Measurements from ENCODE around the gene CHMP2B.
A peak's percentile ranks its signal among the peaks of the same experiment; 100 is the strongest.
"Not testable (repeated sequence)": the region's sequence is repeated elsewhere in the genome, so short reads cannot be mapped to it uniquely, and the experiment has no call there.

Gene CHMP2B

DNA sequence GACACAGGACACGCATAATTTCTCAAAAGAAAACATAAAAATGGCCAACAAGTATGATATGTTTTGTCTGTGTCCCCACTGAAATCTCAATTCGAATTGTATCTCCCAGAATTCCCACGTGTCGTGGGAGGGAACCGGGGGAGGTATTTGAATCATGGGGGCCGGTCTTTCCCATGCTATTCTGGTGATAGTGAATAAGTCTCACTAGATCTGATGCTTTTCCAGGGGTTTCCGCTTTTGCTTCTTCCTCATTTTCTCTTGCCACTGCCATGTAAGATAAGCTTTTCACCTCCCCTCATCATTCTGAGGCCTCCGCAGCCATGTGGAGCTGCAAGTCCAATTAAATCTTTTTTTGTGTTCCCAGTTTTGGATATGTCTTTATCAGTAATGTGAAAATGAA, 61.3 kb downstream of the CHMP2B start:
- intact Hi-C loops (cut with DNase I), result no loop called here
- no peak for DNase-seq

DNA sequence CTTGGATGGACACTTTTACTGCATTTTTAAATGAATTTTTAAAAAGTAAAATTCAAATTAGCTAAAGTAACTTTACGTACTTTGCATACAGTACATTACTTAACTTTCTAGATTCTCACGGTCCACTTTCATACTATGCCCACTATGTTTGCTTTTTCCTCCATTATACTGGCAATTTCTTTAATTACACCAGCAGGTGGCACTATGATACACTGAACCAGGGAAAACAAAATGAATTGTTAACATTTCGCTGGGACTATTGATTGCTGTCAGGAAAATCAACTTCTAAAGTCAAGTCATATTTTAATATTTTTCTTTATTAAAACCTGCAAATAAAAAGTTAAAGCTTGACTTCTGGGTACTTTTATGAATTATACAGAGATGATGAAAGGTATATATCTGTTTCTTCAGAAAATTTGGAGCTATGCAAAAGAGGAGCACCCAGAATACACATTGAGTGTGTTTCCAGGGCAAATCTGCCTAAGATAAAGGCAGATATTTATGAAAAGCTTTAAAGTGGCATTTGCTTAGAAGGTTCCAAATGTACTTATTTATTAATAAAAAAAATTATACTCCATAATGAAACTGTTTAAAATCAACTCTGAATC, 71.1 kb downstream of the CHMP2B start:
- DNase-seq, result peak in 4 of 42 donors; percentile 9 to 57 (median 20)
- intact Hi-C loops (cut with DNase I), result loop anchor here (10.0 kb wide), 1 partner anchor 707 kb away; no protein-coding TSS in a partner anchor

DNA sequence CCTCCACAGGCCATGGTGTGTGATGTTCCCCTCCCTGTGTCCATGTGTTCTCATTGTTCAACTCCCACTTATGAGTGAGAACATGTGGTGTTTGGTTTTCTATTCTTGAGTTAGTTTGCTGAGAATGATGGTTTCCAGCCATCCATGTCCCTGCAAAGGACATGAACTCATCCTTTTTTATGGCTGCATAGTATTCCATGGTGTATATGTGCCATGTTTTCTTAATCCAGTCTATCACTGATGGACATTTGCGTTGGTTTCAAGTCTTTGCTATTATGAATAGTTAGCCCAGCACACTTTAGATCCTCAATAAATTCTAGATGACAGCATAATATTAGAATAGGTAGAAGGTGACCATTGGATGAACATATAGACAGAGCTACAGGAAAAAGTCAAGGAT, 77.9 kb downstream of the CHMP2B start:
- intact Hi-C loops (cut with DNase I); DNase-seq: not testable (repeated sequence)

All from head of caudate nucleus (tissue), 42 donors.